GM10266 (cell line): ENCODE measurements around the gene NAALADL2.
"Not testable (repeated sequence)": the region's sequence is repeated elsewhere in the genome, so short reads cannot be mapped to it uniquely, and the experiment has no call there.

ENCODE experiments used
- DNase-seq: peaks from one replicate; pipeline ENCODE4 v3.0.0; 2012; ENCODE audit errors: extremely low spot score
- CTCF ChIP-seq: IDR thresholded peaks from 2 replicates; pipeline ENCODE4 v1.5.1; 2012; ENCODE audit warnings: mild to moderate bottlenecking, low read depth; ENCODE audit not compliant: control insufficient read depth, insufficient read depth; ENCODE audit errors: missing control alignments

NAALADL2 gene

GRCh38 chr3:175266478-175266877 lies 407.3 kb downstream of the NAALADL2 start:
- no peak for DNase-seq
- no peak for TF ChIP-seq CTCF

GRCh38 chr3:175267121-175267531 lies 408.0 kb downstream of the NAALADL2 start:
- TF ChIP-seq CTCF = no peak
- no peak for DNase-seq

GRCh38 chr3:175267561-175267960 lies 408.4 kb downstream of the NAALADL2 start:
- no peak for DNase-seq
- TF ChIP-seq CTCF = no peak

- DNase-seq = no peak
- no peak for TF ChIP-seq CTCF
Measured at GRCh38 chr3:175269394-175269793, 410.3 kb downstream of the NAALADL2 start.

GRCh38 chr3:175270198-175270837 lies 411.2 kb downstream of the NAALADL2 start:
- TF ChIP-seq CTCF = no peak

GRCh38 chr3:175270866-175271265 lies 411.7 kb downstream of the NAALADL2 start:
- TF ChIP-seq CTCF = no peak
- DNase-seq = no peak

More at GRCh38 chr3:175270198-175270837, 411.2 kb downstream of the NAALADL2 start:
- no peak for DNase-seq

GRCh38 chr3:175271465-175271864 lies 412.3 kb downstream of the NAALADL2 start:
- DNase-seq = not testable (repeated sequence)

GRCh38 chr3:175272392-175272791 lies 413.3 kb downstream of the NAALADL2 start:
- no peak for DNase-seq
- TF ChIP-seq CTCF = no peak
